Tibial artery (tissue), 4 donors: ENCODE data around the gene NPSR1.
"Not testable (repeated sequence)": the region's sequence is repeated elsewhere in the genome, so short reads cannot be mapped to it uniquely, and the experiment has no call there.

Experiments
- DNase-seq, 2 donors: peaks; one replicate each; pipeline ENCODE4 v3.0.0-alpha.2; 2019
- H3K27ac ChIP-seq, 2 donors: fragments of 200-600 bp; sonication (generic) in 1 of 2; 1 replicate in 1 of 2; 2 replicates in 1 of 2; pipeline ENCODE4 v1.5.1; 2018 to 2019; ENCODE audit warnings: mild to moderate bottlenecking in 1 of 2
- H3K27me3 ChIP-seq, 2 donors: fragments of 200-600 bp; sonication (generic) in 1 of 2; one replicate each; pipeline versions ENCODE4 v1.5.1 to v1.6.0; 2016 to 2019
- H3K36me3 ChIP-seq, 3 donors: fragments of 200-600 bp; sonication (generic) in 2 of 3; one replicate each; pipeline ENCODE4 v1.5.1; 2016 to 2019; ENCODE audit warnings: mild to moderate bottlenecking in 2 of 3
- H3K4me1 ChIP-seq, 4 donors: fragments of 200-600 bp; sonication (generic) in 2 of 4; 1 replicate in 3 of 4; 2 replicates in 1 of 4; pipeline ENCODE4 v1.5.1; 2016 to 2019
- H3K4me3 ChIP-seq, 2 donors: fragments of 200-600 bp; sonication (generic) in 1 of 2; 1 replicate in 1 of 2; 2 replicates in 1 of 2; pipeline ENCODE4 v1.5.1; 2018 to 2019; ENCODE audit warnings: mild to moderate bottlenecking in 2 of 2
- H3K9me3 ChIP-seq, 3 donors: fragments of 200-600 bp; sonication (generic) in 1 of 3; one replicate each; pipeline ENCODE4 v1.5.1; 2016 to 2019
- intact Hi-C: fragments of 100-400 bp; cut with DNase I; formaldehyde crosslinking; loops from one replicate; pipeline ENCODE4 v1.15.0; 2023; ENCODE audit warnings: low total_unique reads
- TF ChIP-seq, protein P1 (sequence below), 2 experiments: fragments of 200-600 bp in 1 of 2; fragments of 450-650 bp in 1 of 2; IDR thresholded peaks; one replicate each; pipeline ENCODE4 v1.5.1; 2017 to 2019; ENCODE audit warnings: antibody characterized with exemption in 2 of 2, mild to moderate bottlenecking in 1 of 2, moderate library complexity in 1 of 2

Gene NPSR1

DNA sequence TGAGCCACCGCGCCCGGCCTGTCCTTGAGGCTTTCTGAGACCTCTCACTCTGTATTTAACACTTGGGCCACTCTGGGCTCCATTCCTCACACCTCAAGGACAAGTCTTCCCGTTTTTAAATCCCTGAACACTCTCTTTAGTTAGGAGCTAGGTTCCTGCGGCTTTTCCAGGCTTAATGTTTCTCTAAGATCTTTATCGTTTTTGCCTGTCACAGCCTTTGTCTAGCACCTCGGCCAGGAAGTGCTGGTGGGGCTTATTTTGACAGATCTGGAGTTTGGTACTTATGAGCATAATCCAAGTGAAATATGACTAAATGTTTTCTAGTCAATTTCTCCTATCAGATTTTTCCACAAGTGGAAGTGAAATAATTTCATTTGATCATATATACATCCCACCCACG lies 192.7 kb downstream of the NPSR1 start:
- no peaks in the 10 kb centered on the region for H3K27me3 ChIP-seq
- intact Hi-C loops = no loop called here
- no peaks in the 10 kb centered on the region for H3K36me3 ChIP-seq
- TF ChIP-seq, protein P1, sequence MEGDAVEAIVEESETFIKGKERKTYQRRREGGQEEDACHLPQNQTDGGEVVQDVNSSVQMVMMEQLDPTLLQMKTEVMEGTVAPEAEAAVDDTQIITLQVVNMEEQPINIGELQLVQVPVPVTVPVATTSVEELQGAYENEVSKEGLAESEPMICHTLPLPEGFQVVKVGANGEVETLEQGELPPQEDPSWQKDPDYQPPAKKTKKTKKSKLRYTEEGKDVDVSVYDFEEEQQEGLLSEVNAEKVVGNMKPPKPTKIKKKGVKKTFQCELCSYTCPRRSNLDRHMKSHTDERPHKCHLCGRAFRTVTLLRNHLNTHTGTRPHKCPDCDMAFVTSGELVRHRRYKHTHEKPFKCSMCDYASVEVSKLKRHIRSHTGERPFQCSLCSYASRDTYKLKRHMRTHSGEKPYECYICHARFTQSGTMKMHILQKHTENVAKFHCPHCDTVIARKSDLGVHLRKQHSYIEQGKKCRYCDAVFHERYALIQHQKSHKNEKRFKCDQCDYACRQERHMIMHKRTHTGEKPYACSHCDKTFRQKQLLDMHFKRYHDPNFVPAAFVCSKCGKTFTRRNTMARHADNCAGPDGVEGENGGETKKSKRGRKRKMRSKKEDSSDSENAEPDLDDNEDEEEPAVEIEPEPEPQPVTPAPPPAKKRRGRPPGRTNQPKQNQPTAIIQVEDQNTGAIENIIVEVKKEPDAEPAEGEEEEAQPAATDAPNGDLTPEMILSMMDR (IDR thresholded peaks at IDR 0.05) = no peak
- no peak for DNase-seq
- no peak overlapping the region for H3K4me3 ChIP-seq
- H3K27ac ChIP-seq = no peak overlapping the region
- H3K4me1 ChIP-seq = no peaks in the 10 kb centered on the region
- H3K9me3 ChIP-seq = no peaks in the 10 kb centered on the region

DNA sequence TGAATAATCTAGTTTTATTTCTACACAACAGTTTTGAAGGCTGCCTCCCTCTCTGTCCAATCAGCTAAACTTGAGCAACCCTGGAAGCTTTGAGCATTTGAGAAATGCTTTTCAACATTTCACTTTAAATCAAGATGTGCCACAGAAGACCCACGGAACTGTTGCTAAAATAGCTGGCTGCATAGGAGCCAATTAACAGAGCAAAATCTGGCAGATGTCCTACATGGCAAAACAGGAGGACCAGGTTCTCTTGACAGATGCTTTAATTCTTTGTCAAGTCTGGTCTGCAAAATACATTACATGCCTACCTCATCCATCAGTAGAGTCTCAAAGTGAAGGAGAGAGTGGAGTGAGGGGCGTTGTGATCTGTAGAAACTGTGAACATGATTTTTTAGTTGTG lies 193.4 kb downstream of the NPSR1 start:
- H3K9me3 ChIP-seq = no peaks in the 10 kb centered on the region
- H3K36me3 ChIP-seq = no peaks in the 10 kb centered on the region
- H3K27me3 ChIP-seq = no peaks in the 10 kb centered on the region
- intact Hi-C loops = no loop called here
- no peak overlapping the region for H3K4me3 ChIP-seq
- DNase-seq = no peak
- no peak overlapping the region for H3K27ac ChIP-seq
- no peaks in the 10 kb centered on the region for H3K4me1 ChIP-seq
- TF ChIP-seq, protein P1 (IDR thresholded peaks at IDR 0.05) = no peak

DNA sequence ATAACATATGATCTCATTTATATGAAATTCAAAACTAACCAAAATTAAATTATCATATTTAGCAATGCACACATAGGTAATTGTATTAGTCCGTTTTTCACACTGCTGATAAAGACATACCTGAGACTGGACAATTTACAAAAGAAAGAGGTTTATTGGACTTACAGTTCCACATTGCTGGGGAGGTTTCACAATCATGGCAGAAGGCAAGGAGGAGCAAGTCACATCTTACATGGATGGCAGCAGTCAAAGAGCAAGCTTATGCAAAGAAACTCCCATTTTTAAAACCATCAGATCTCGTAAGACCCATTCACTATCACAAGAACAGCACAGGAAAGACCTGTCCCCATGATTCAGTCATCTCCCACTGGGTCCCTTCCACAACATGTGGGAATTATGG lies 200.4 kb downstream of the NPSR1 start:
- intact Hi-C loops = loop anchor here (5.0 kb wide), 1 partner anchor 1529 kb away; the partner anchor contains the start of gene ANLN
- not testable (repeated sequence) for H3K36me3 ChIP-seq, H3K4me1 ChIP-seq, H3K9me3 ChIP-seq, DNase-seq, H3K27ac ChIP-seq, H3K27me3 ChIP-seq, H3K4me3 ChIP-seq

DNA sequence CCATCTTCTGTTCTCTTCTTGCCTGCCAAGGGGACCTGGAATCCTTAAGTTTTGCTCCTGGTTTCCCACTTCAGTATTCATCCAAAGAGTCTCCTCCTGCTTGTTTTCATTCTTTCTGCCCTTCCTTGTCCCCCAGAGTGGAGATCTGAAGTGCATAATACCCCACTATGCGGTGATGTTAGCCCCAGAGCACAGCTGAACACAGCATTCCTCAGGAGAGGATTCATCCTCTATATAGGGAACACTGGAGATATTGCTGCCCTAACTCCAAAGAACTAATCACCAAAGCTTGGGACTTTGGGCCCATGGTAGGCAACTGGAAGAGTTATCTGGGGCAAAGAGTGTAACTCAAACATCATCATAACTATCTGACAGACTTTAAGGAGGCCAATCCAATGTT lies 201.3 kb downstream of the NPSR1 start:
- not testable (repeated sequence) for H3K36me3 ChIP-seq, H3K9me3 ChIP-seq, H3K4me1 ChIP-seq, DNase-seq, H3K27me3 ChIP-seq, H3K27ac ChIP-seq, H3K4me3 ChIP-seq
- intact Hi-C loops = loop anchor here (5.0 kb wide), 1 partner anchor 1528 kb away; the partner anchor contains the start of gene ANLN

DNA sequence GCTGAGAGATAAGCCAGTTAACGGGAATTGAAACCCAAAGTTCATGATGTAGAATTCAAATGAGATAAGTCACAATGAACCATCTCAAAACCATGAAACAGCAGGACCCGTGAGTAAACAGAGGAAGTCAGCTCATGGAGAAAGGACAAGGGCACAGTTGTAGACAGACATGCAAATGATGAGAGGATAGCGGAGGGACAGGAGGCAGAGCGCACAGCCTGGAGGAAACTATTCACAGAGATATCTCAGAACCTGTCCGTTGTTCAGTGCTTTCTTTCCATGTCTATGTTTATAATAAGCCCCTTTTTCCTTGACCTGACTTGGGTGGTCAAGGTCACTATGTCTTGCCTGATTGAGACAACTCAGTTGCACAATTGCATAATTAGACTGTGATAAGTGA lies 208.2 kb downstream of the NPSR1 start:
- H3K36me3 ChIP-seq, H3K27ac ChIP-seq, H3K4me1 ChIP-seq, DNase-seq, H3K4me3 ChIP-seq, H3K27me3 ChIP-seq, intact Hi-C loops, H3K9me3 ChIP-seq: not testable (repeated sequence)

DNA sequence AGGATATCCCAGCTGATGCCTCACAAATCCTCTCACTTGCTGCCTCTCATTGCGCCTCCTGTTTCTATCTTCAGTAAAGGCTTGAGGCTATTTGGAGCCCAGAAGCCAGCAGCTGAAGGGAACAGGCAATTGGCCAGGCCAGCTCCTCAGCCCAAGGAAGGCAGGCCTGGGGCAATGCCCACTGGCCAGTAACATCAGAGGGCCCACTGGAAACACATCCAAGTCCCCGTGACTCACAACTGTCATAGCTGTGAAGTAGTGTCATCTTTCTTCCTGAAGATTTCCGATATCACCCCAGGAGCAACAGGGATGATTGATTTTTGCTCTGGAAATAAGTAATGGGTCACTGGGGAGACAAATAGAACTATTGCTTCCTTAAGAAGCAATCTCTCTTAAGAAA lies 209.3 kb downstream of the NPSR1 start:
- intact Hi-C loops, DNase-seq: not testable (repeated sequence)

DNA sequence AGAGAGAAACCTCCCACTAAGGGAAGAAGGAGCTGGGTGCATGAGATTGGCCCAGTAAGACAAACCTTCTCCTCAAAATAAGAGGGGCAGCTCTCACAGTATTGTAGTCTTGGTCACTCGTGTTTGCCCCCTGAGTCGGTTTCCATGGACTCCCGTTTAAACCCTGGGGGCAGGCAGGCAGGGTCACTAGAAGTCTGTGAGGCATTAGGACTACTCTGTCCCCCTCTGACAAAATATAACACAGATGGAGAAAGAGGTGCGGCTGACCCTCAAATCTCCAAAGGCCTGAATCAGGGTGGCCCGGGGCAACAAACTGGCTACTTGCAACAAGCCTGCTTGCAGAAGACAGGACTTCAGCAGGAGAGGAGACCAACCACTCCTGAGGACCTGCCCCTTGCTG lies 210.6 kb downstream of the NPSR1 start:
- H3K9me3 ChIP-seq, H3K27me3 ChIP-seq, H3K4me1 ChIP-seq, DNase-seq, H3K4me3 ChIP-seq, intact Hi-C loops, H3K36me3 ChIP-seq, H3K27ac ChIP-seq: not testable (repeated sequence)

More for the DNA sequence above, 209.3 kb downstream of the NPSR1 start:
- not testable (repeated sequence) for H3K4me3 ChIP-seq, H3K9me3 ChIP-seq, H3K4me1 ChIP-seq, H3K36me3 ChIP-seq, H3K27ac ChIP-seq, H3K27me3 ChIP-seq

DNA sequence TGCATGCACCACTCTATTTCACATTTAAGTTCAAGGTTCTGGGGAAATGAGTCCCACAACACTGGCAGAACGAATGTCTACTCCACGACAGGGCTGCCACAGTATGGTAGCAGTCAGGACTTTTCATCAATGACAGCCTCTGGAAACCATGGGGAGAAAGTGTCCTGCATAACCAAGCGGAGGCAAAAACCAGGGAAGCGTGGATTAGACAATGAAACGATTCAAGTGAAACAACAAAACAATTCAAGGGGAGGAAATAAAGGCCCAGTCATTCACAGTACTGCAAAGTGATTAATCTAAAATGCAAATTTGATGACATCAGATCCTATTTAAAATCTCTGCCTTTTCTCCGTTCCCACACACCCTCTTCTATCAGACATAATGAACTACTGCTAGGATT lies 211.0 kb downstream of the NPSR1 start:
- Histone ChIP-seq H3K9me3 (peaks cover 0 to 5% (median 0%) of the 10 kb centered on the region in 3 donors), H3K27ac (no peak overlapping the region), H3K4me3 (no peak overlapping the region), H3K36me3 (no peaks in the 10 kb centered on the region), H3K4me1 (no peaks in the 10 kb centered on the region), H3K27me3 (no peaks in the 10 kb centered on the region)
- DNase-seq = no peak
- intact Hi-C loops = no loop called here
- TF ChIP-seq, protein P1 (IDR thresholded peaks at IDR 0.05) = no peak

DNA sequence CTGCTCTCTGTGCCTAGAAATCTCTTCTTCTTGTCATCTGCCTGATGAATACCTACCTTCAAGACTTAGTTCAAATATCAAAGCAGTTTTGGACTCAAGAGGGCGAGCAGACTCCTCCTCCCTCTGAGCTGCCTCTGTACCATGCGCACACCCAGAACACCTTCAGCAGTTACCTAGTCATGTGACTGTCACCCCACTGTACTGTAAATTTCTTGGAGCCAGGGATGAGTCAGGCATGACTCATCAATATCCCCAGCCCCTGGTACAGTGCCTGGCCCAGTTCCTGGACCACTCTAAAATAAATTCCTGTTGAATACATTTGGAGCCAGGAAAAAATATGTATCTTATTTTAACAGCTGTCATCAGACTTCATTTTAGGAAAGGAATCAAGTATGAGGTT lies 212.0 kb downstream of the NPSR1 start:
- H3K27me3 ChIP-seq, DNase-seq, H3K4me3 ChIP-seq, H3K36me3 ChIP-seq, H3K9me3 ChIP-seq, intact Hi-C loops, H3K4me1 ChIP-seq, H3K27ac ChIP-seq: not testable (repeated sequence)

DNA sequence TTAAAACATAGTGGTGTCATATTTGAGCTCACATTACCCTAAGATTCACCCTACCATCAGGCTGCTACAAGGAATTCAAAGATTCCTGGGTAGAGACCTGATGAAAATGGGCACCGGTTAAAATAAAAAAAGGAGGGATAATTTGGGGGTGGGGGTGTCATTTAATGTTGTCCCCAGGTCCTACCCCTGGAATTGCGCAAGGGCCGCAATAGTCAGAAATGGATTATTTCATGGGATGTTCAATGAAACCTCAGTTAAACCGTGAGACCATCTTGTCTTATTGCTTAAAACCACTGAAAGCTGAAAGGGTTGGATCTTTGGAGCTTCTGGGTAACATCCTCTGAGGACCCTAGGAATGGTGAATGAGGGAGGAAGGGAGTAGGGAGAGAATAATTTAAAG lies 216.3 kb downstream of the NPSR1 start:
- H3K4me1 ChIP-seq, H3K27me3 ChIP-seq, H3K4me3 ChIP-seq, DNase-seq, intact Hi-C loops, H3K9me3 ChIP-seq, H3K27ac ChIP-seq, H3K36me3 ChIP-seq: not testable (repeated sequence)
